OCI-LY7 (cell line): ENCODE measurements around the gene RAD51B. TPM values are rescaled to one million over a fixed set of nuclear protein-coding genes. Genes with fewer than 3 reads are reported as not detected.

ENCODE experiments used
- BruUV-seq: library from RNA; stranded (reverse); fragments of 400-500 nt; replicated peaks from 2 replicates; lab custom pipeline; 2021; lab: Mats Ljungman, UMichigan
- CTCF ChIA-PET: fragments of 300-600 bp; sonication (Branson Sonifier 250); formaldehyde crosslinking; loops from one replicate; lab custom pipeline; 2022; ENCODE audit warnings: antibody characterized with exemption; ENCODE audit not compliant: unreplicated experiment; lab: Charles Lee
- POLR2A ChIA-PET: fragments of 300-600 bp; sonication (Branson Sonifier 250); formaldehyde crosslinking; loops from one replicate; lab custom pipeline; 2022; ENCODE audit warnings: antibody characterized with exemption; lab: Charles Lee
- DNase-seq: peaks from one replicate; pipeline ENCODE4 v3.0.0-alpha.2; 2015; ENCODE audit warnings: low spot score
- H2AFZ ChIP-seq: fragments of 200-600 bp; sonication (generic), shearing (Covaris generic); 2 replicates; pipeline ENCODE4 v1.6.1; 2014; ENCODE audit warnings: mild to moderate bottlenecking, antibody characterized with exemption, low read length, moderate library complexity
- H3K27ac ChIP-seq: fragments of 200-600 bp; sonication (generic); 2 replicates; pipeline ENCODE4 v1.5.1; 2014; ENCODE audit warnings: mixed run types, low read depth, mild to moderate bottlenecking, moderate library complexity, low read length, inconsistent platforms; ENCODE audit not compliant: poor library complexity, severe bottlenecking
- H3K36me3 ChIP-seq: fragments of 200-600 bp; sonication (generic); 2 replicates; pipeline ENCODE4 v1.6.1; 2014; ENCODE audit warnings: mild to moderate bottlenecking, antibody characterized with exemption, low read length, moderate library complexity, mixed read lengths; ENCODE audit not compliant: insufficient read depth
- H3K4me1 ChIP-seq: fragments of 200-600 bp; sonication (generic); 2 replicates; pipeline ENCODE4 v1.5.1; 2014; ENCODE audit warnings: mild to moderate bottlenecking, low read length; ENCODE audit not compliant: insufficient read depth, poor library complexity, severe bottlenecking
- H3K4me2 ChIP-seq: fragments of 200-600 bp; sonication (generic); 2 replicates; pipeline ENCODE4 v1.6.1; 2014; ENCODE audit warnings: mild to moderate bottlenecking, low read length
- H3K4me3 ChIP-seq: fragments of 200-600 bp; sonication (generic); 2 replicates; pipeline ENCODE4 v1.5.1; 2014; ENCODE audit warnings: mild to moderate bottlenecking, low read depth, low read length; ENCODE audit not compliant: poor library complexity, severe bottlenecking
- H3K79me2 ChIP-seq: fragments of 200-600 bp; sonication (generic); 2 replicates; pipeline ENCODE4 v1.6.1; 2016; ENCODE audit warnings: low read depth, mild to moderate bottlenecking, low read length, moderate library complexity, mixed read lengths; ENCODE audit not compliant: insufficient read depth
- H3K9me2 ChIP-seq: fragments of 200-600 bp; sonication (generic); 2 replicates; pipeline ENCODE4 v1.6.1; 2016; ENCODE audit warnings: mild to moderate bottlenecking, low read length, mixed read lengths; ENCODE audit not compliant: insufficient read depth
- H3K9me3 ChIP-seq: fragments of 200-600 bp; sonication (generic); 2 replicates; pipeline ENCODE4 v1.6.1; 2014; ENCODE audit warnings: mild to moderate bottlenecking, mixed run types, low read length, mixed read lengths
- H4K20me1 ChIP-seq: fragments of 200-600 bp; sonication (generic); 2 replicates; pipeline ENCODE4 v1.6.1; 2014; ENCODE audit warnings: mild to moderate bottlenecking, antibody characterized with exemption, low read length, moderate library complexity, mixed read lengths; ENCODE audit not compliant: insufficient read depth
- EZH2phosphoT487 ChIP-seq: fragments of 200-600 bp; sonication (generic); IDR thresholded peaks from 2 replicates; pipeline ENCODE4 v1.6.1; 2018; ENCODE audit warnings: low read depth, borderline replicate concordance, mild to moderate bottlenecking, mixed run types, antibody characterized with exemption, low read length, moderate library complexity, mixed read lengths
- intact Hi-C: fragments of 100-400 bp; cut with micrococcal nuclease; formaldehyde crosslinking; loops from one replicate; pipeline ENCODE4 v1.10.0; 2022; ENCODE audit not compliant: unreplicated experiment
- total RNA-seq, 2 experiments: library from RNA; depleted of rRNA in 1 of 2; stranded (reverse); fragments of >200 nt in 1 of 2; shearing (Covaris generic) in 1 of 2; gene quantifications; 2 replicates each; pipeline ENCODE4 v1.2.3, GENCODE V29; 2014 to 2022
- TF ChIP-seq, protein P1 (sequence below): fragments of 200-600 bp; sonication (generic); conservative IDR thresholded peaks from 2 replicates; pipeline ENCODE4 v1.5.1; 2014; ENCODE audit warnings: mild to moderate bottlenecking, antibody characterized with exemption, low read length, moderate library complexity, mixed read lengths

RAD51B gene
- total RNA-seq, 2 experiments from 2014 or later: 41.4 to 89.9 TPM

- Histone ChIP-seq H3K9me2 (no peaks in the 10 kb centered on the region), H4K20me1 (no peaks in the 10 kb centered on the region), H3K4me1 (peaks cover 11% of the 10 kb centered on the region), H3K4me3 (no peak overlapping the region), H3K79me2 (no peaks in the 10 kb centered on the region), H3K9me3 (no peaks in the 10 kb centered on the region), H3K36me3 (no peaks in the 10 kb centered on the region), H2AFZ (no peak overlapping the region), H3K4me2 (no peak overlapping the region), H3K27ac (no peak overlapping the region)
- POLR2A ChIA-PET: interaction anchor here (0.6 to 1.0 kb wide), 3 partner anchors 20 to 716 kb away, joined by 3 read pairs; no protein-coding TSS in a partner anchor
- TF ChIP-seq, protein P1, sequence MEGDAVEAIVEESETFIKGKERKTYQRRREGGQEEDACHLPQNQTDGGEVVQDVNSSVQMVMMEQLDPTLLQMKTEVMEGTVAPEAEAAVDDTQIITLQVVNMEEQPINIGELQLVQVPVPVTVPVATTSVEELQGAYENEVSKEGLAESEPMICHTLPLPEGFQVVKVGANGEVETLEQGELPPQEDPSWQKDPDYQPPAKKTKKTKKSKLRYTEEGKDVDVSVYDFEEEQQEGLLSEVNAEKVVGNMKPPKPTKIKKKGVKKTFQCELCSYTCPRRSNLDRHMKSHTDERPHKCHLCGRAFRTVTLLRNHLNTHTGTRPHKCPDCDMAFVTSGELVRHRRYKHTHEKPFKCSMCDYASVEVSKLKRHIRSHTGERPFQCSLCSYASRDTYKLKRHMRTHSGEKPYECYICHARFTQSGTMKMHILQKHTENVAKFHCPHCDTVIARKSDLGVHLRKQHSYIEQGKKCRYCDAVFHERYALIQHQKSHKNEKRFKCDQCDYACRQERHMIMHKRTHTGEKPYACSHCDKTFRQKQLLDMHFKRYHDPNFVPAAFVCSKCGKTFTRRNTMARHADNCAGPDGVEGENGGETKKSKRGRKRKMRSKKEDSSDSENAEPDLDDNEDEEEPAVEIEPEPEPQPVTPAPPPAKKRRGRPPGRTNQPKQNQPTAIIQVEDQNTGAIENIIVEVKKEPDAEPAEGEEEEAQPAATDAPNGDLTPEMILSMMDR: no peak
- no peak for TF ChIP-seq EZH2phosphoT487
- no peak for DNase-seq
- no TSS peak for BruUV-seq
- CTCF ChIA-PET: no interaction called here
- intact Hi-C loops: no loop called here
These were observed 844.0 kb downstream of the RAD51B start for GRCh38 chr14:68663385-68664076.

DNA sequence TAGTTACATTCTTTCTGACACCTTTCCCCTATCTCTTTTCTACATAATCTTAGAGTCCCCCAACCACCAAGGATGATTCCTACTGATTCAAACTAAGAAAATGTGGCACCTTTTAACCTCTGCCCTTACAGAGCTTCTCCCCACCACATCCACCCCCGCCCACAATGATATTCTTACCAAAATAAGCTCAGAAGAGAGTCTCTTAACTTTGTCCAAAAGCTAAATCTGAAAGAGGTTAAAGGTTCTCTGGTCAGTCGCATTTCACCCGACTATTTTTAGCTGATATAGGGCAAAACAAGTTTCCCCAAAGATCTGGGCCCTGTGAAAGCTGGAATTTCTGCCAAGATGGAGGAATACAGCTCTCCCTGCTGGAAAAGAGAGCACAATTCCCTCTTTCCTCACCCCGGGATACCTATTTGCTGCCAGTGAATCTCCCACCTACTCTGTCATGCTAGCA is 844.7 kb downstream of the RAD51B start:
- Histone ChIP-seq H3K79me2 (no peaks in the 10 kb centered on the region), H4K20me1 (no peaks in the 10 kb centered on the region), H3K9me3 (no peaks in the 10 kb centered on the region), H3K4me2 (no peak overlapping the region), H3K4me3 (no peak overlapping the region), H3K9me2 (no peaks in the 10 kb centered on the region), H3K4me1 (peaks cover 18% of the 10 kb centered on the region), H3K27ac (no peak overlapping the region), H3K36me3 (no peaks in the 10 kb centered on the region), H2AFZ (no peak overlapping the region)
- DNase-seq: no peak
- intact Hi-C loops: no loop called here
- ChIA-PET CTCF (no interaction called here), POLR2A (interaction anchor here (0.6 to 1.1 kb wide), 5 partner anchors 19 to 1075 kb away, joined by 3 to 5 read pairs (median 3); no protein-coding TSS in a partner anchor)
- TF ChIP-seq, protein P1: no peak
- no peak for TF ChIP-seq EZH2phosphoT487
- BruUV-seq: no TSS peak

- H2AFZ ChIP-seq: no peak overlapping the region
- no peak overlapping the region for H3K27ac ChIP-seq
- ChIA-PET POLR2A (interaction anchor here (0.6 to 1.1 kb wide), 4 partner anchors 11 to 20 kb away, joined by 3 to 5 read pairs (median 4); no protein-coding TSS in a partner anchor), CTCF (no interaction called here)
- H3K4me1 ChIP-seq: peaks cover 27% of the 10 kb centered on the region
- no peaks in the 10 kb centered on the region for H4K20me1 ChIP-seq
- H3K36me3 ChIP-seq: no peaks in the 10 kb centered on the region
- no peaks in the 10 kb centered on the region for H3K9me3 ChIP-seq
- no peak overlapping the region for H3K4me2 ChIP-seq
- H3K79me2 ChIP-seq: no peaks in the 10 kb centered on the region
- no peak overlapping the region for H3K4me3 ChIP-seq
- no peak for TF ChIP-seq EZH2phosphoT487
- TF ChIP-seq, protein P1: no peak
- intact Hi-C loops: no loop called here
- no TSS peak for BruUV-seq
- DNase-seq: no peak
- no peaks in the 10 kb centered on the region for H3K9me2 ChIP-seq
These were observed 845.6 kb downstream of the RAD51B start for GRCh38 chr14:68665131-68665530.
